Bone marrow (tissue), 2 donors: ENCODE data around the gene CDH16.

Source experiments
- DNase-seq, 2 donors: peaks; one replicate each; lab custom pipeline; 2025; lab: John Stamatoyannopoulos, UW

The CDH16 gene

GRCh38 chr16:66926961-66927436 lies 8.3 kb upstream of the CDH16 start:
- no peak for DNase-seq

GRCh38 chr16:66926171-66926947 lies 7.7 kb upstream of the CDH16 start:
- DNase-seq = no peak

GRCh38 chr16:66925322-66925840 lies 6.7 kb upstream of the CDH16 start, which contains the start of gene RRAD:
Gene RRAD (minus strand): TSS chr16:66925535. CDS start chr16:66925179, 356 bp downstream.
- peak in 1 of 2 donors; percentile 35 for DNase-seq

GRCh38 chr16:66924527-66925321 lies 6.0 kb upstream of the CDH16 start:
- no peak for DNase-seq

- DNase-seq = no peak
These were observed 5.2 kb upstream of the CDH16 start for GRCh38 chr16:66923866-66924265.

GRCh38 chr16:66923247-66923731 lies 4.6 kb upstream of the CDH16 start:
- DNase-seq = no peak

GRCh38 chr16:66921729-66922450 lies 3.2 kb upstream of the CDH16 start:
- no peak for DNase-seq

GRCh38 chr16:66920924-66921680 lies 2.4 kb upstream of the CDH16 start:
- DNase-seq = no peak

- DNase-seq = no peak
These were observed 1.6 kb upstream of the CDH16 start for GRCh38 chr16:66920299-66920590.

GRCh38 chr16:66919569-66920298 lies 1.0 kb upstream of the CDH16 start:
- no peak for DNase-seq

- no peak for DNase-seq
These were observed 330 bp downstream of the CDH16 start for GRCh38 chr16:66918355-66918754.

GRCh38 chr16:66917741-66918140 lies 944 bp downstream of the CDH16 start:
- no peak for DNase-seq

GRCh38 chr16:66916518-66916917 lies 2.2 kb downstream of the CDH16 start:
- DNase-seq = no peak

GRCh38 chr16:66915041-66915440 lies 3.6 kb downstream of the CDH16 start:
- DNase-seq = no peak

GRCh38 chr16:66914541-66914940 lies 4.1 kb downstream of the CDH16 start:
- DNase-seq = no peak

GRCh38 chr16:66913711-66914110 lies 5.0 kb downstream of the CDH16 start:
- no peak for DNase-seq

- DNase-seq = no peak
These were observed 5.6 kb downstream of the CDH16 start for GRCh38 chr16:66913081-66913480.

GRCh38 chr16:66911801-66912200 lies 6.9 kb downstream of the CDH16 start:
- DNase-seq = no peak

- no peak for DNase-seq
These were observed 7.6 kb downstream of the CDH16 start for GRCh38 chr16:66911112-66911511.

GRCh38 chr16:66910175-66910940 lies 8.3 kb downstream of the CDH16 start:
- no peak for DNase-seq
